Uterus (tissue), 4 donors: ENCODE results near the gene TRNT1. TPM values are rescaled to one million over a fixed set of nuclear protein-coding genes. Genes with fewer than 3 reads are reported as not detected.
A peak's percentile ranks its signal among the peaks of the same experiment; 100 is the strongest.

Source experiments
- DNase-seq, 2 donors: peaks; one replicate each; pipeline ENCODE4 v3.0.0-alpha.2; 2019 to 2020
- H3K27ac ChIP-seq, 2 donors: fragments of 200-600 bp; sonication (generic); 1 replicate in 1 of 2; 2 replicates in 1 of 2; pipeline ENCODE4 v1.5.1; 2016 to 2018
- H3K27me3 ChIP-seq, 2 donors: fragments of 200-600 bp; sonication (generic); one replicate each; pipeline ENCODE4 v1.5.1; 2018 to 2019; ENCODE audit warnings: control low read depth in 1 of 2
- H3K36me3 ChIP-seq, 2 donors: fragments of 200-600 bp; sonication (generic); one replicate each; pipeline ENCODE4 v1.5.1; 2019; ENCODE audit warnings: control low read depth in 1 of 2
- H3K4me1 ChIP-seq, 2 donors: fragments of 200-600 bp; sonication (generic); one replicate each; pipeline ENCODE4 v1.5.1; 2018 to 2019; ENCODE audit warnings: control low read depth in 1 of 2
- H3K4me3 ChIP-seq, 2 donors: fragments of 200-600 bp; sonication (generic); 1 replicate in 1 of 2; 2 replicates in 1 of 2; pipeline ENCODE4 v1.5.1; 2018 to 2019; ENCODE audit warnings: mild to moderate bottlenecking in 1 of 2
- H3K9me3 ChIP-seq, 2 donors: fragments of 200-600 bp; sonication (generic); one replicate each; pipeline ENCODE4 v1.5.1; 2019; ENCODE audit warnings: control low read depth in 1 of 2
- POLR2A ChIP-seq, 2 donors: fragments of 450-650 bp; IDR thresholded peaks; one replicate each; pipeline ENCODE4 v1.6.1; 2016; ENCODE audit warnings: antibody characterized with exemption in 2 of 2, mild to moderate bottlenecking in 1 of 2, moderate library complexity in 1 of 2
- intact Hi-C: fragments of 100-400 bp; cut with DNase I; formaldehyde crosslinking; loops from one replicate; pipeline ENCODE4 v1.15.1; 2023; ENCODE audit warnings: low total_unique reads
- total RNA-seq, 4 donors: library from RNA; depleted of rRNA in 3 of 4; stranded (reverse); fragments of >200 nt in 3 of 4; gene quantifications; one replicate each; pipeline versions ENCODE4 v1.1.0 to v1.2.4, GENCODE V29; 2014 to 2023
- TF ChIP-seq, protein P1 (sequence below), 4 experiments: fragments of 200-600 bp in 2 of 4; fragments of 450-650 bp in 2 of 4; sonication (generic) in 2 of 4; IDR thresholded peaks; one replicate each; pipeline ENCODE4 v1.5.1; 2016 to 2019; ENCODE audit warnings: antibody characterized with exemption in 4 of 4, mild to moderate bottlenecking in 2 of 4, moderate library complexity in 1 of 4
- donor health status: DM: yes; HTN: yes; CAD: no.

TRNT1 gene
- total RNA-seq = 10 to 100 TPM; 12.9 to 38.5 (median 22.8) TPM

DNA sequence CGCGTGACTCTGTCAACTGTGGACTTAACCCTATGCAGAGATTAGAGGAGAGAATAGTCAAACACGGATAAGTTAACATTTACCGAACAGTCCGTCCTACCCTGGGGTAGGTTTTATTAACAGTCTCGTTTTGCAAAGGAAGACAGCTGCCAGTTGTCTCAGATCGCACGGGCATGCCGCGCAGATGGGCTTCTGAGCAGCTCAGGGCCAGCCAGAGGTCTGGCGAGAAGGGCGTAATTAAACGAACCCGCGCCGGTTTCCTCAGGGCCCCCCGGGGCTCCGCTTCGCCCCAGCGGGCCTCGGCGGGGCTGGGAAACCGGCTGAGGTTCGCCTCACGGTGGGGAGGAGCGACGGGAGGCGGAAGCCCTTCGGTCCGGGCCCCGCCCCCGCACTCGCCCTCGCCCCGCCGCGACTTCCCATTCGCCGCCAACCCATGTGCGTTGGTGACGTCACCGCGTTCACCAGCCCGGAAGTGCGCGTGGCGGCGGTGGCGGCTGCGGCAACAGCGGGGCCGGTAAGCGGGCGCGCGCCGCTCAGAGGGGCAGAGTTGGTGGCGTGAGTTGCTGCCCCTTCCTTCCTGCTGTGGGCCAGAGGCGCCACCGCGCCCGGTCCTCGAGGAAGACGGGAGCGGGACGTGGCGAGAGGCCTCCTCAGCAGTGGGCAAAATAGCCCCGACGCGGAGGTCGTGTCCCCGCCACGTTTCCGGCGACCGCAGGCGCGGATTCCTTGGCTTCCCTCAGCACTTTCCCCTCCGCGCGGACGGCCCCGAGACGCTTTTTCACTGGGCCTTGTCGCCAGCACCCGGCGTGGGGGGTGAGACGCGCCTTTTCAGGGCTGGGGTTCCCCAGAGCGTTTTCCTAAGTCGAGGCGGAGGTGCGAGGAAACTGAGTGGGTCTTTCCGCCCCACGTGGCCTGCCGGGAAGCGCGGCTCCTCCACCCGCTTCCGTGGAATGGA is at the start of gene TRNT1:
TSS of gene TRNT1 (plus strand) at position 464 of the 955 bp plus-strand sequence. CDS start 2,101 bp downstream, outside the sequence.
- peak; percentile 95 to 96 for DNase-seq
- Histone ChIP-seq H3K27me3 (no peaks in the 10 kb centered on the region), H3K9me3 (no peaks in the 10 kb centered on the region), H3K27ac (peak within 1 kb of the TSS; percentile 86 to 87), H3K4me3 (peak within 1 kb of the TSS; percentile 58 to 61), H3K36me3 (no peaks in the 10 kb centered on the region), H3K4me1 (no peaks in the 10 kb centered on the region)
- TF ChIP-seq POLR2A (IDR thresholded peaks at IDR 0.05) = peak; percentile 60 to 91
- TF ChIP-seq, protein P1, sequence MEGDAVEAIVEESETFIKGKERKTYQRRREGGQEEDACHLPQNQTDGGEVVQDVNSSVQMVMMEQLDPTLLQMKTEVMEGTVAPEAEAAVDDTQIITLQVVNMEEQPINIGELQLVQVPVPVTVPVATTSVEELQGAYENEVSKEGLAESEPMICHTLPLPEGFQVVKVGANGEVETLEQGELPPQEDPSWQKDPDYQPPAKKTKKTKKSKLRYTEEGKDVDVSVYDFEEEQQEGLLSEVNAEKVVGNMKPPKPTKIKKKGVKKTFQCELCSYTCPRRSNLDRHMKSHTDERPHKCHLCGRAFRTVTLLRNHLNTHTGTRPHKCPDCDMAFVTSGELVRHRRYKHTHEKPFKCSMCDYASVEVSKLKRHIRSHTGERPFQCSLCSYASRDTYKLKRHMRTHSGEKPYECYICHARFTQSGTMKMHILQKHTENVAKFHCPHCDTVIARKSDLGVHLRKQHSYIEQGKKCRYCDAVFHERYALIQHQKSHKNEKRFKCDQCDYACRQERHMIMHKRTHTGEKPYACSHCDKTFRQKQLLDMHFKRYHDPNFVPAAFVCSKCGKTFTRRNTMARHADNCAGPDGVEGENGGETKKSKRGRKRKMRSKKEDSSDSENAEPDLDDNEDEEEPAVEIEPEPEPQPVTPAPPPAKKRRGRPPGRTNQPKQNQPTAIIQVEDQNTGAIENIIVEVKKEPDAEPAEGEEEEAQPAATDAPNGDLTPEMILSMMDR (IDR thresholded peaks at IDR 0.05) = peak in 1 of 4 experiments; percentile 13
- intact Hi-C loops = no loop called here

DNA sequence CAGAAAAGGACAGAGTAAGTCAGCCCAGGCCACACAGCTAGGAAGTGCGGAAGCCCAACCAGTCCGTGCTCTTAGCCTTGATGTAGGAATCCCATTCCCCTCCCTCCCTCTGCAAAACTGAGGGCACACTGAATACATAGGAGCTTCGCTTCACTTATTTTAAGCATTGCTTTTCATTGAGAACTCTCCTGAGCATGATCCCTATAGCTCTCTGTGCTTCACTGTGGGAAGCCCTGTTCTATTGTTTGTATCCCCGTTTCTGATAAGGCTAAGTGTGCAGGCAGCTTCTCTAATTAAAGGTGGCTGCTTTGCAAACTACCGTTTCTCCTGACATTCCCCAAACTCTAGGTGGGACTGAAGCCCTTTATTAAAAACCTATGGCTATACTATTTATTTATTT is 46.4 kb upstream of the TRNT1 start:
- H3K36me3 ChIP-seq = no peaks in the 10 kb centered on the region
- intact Hi-C loops = no loop called here
- no peaks in the 10 kb centered on the region for H3K9me3 ChIP-seq
- H3K4me1 ChIP-seq = no peaks in the 10 kb centered on the region
- TF ChIP-seq, protein P1 (IDR thresholded peaks at IDR 0.05) = no peak
- TF ChIP-seq POLR2A (IDR thresholded peaks at IDR 0.05) = no peak
- H3K27me3 ChIP-seq = no peaks in the 10 kb centered on the region
- no peak overlapping the region for H3K27ac ChIP-seq
- H3K4me3 ChIP-seq = no peak overlapping the region
- no peak for DNase-seq

DNA sequence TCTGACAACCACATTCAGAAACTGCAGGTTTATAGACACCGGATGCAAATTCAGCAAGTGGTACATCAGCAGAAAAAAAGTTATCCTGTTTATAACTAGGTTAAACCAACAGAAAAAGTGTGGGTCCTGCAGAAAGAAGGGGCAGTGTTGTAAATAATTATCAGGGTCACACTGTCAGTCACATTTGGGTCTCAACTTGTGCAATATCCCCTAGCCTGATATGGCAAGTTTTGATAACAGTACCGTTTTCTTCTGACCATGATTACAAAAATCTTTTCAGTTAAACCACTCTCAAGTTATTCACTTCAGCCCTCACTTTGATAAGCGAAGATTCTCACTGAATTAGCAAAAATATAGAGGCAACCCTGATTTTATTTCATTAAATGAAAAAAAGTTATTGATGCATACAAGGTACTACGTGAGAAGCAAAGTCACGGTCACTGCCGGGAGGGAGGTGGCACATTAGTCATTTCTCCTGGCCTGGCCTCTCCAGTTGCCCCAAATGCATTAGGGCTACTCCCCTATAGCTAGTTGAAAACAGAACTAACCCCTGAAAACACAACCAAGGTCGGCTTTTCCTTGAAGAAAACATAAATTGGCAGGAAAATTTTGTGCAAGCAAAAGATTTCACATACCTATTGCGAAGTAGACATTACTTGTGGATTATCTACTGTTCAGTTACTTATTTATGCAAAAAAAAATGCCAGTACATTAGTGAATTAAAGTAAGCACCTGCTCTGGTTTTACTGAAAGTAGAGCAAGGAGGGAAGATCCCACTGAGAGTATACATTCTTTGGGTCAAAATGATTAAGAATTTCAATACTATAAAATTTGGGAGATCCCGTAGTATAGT is 45.1 kb upstream of the TRNT1 start:
- no peak for TF ChIP-seq POLR2A (IDR thresholded peaks at IDR 0.05)
- TF ChIP-seq, protein P1 (IDR thresholded peaks at IDR 0.05) = no peak
- Histone ChIP-seq H3K9me3 (no peaks in the 10 kb centered on the region), H3K36me3 (no peaks in the 10 kb centered on the region), H3K4me1 (no peaks in the 10 kb centered on the region), H3K27ac (no peak overlapping the region), H3K27me3 (no peaks in the 10 kb centered on the region), H3K4me3 (no peak overlapping the region)
- no peak for DNase-seq
- intact Hi-C loops = no loop called here

DNA sequence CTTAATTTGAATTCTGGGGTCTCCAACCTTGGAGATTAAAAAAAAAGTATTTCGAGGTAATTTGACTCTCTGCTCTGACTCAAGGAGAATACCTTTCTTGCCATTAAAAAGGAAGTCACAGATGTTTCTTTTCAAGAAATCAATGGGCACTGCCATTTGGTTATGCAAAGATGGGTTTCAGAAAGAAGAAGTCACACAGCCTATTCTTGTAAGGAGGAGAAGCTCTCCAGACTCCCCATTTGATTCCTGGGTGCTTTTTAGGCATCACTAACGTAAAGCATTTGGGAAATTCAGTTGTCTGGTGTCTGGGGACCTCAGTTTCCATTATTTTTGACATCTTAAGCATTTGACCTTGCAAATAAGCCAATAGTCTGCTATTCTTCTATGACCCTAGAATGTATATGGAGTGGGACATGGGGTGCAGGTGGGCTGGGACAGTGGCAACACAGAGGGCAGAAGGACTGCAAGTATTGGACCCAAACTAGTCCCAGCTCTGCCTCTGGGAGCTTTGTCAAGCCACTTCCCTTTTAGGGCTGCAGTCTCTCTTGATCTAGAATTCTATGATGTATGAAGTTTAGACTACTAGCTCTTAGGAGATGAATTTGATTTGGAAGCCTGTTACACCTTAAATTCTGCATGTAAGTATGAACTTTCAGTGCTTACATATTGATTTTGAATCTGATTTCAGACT is 44.4 kb upstream of the TRNT1 start:
- intact Hi-C loops = no loop called here
- H3K27me3 ChIP-seq = no peaks in the 10 kb centered on the region
- no peaks in the 10 kb centered on the region for H3K9me3 ChIP-seq
- no peak overlapping the region for H3K27ac ChIP-seq
- H3K4me3 ChIP-seq = no peak overlapping the region
- H3K36me3 ChIP-seq = no peaks in the 10 kb centered on the region
- H3K4me1 ChIP-seq = no peaks in the 10 kb centered on the region
- no peak for TF ChIP-seq POLR2A (IDR thresholded peaks at IDR 0.05)
- TF ChIP-seq, protein P1 (IDR thresholded peaks at IDR 0.05) = no peak
- DNase-seq = no peak
